GM19035 (cell line): Measurements from ENCODE around the gene CPEB1.

Source experiments
- ATAC-seq: cut with Tn5 transposase; IDR thresholded peaks from one replicate; pipeline ENCODE4 v1.9.1; 2021; ENCODE audit not compliant: unreplicated experiment

The CPEB1 gene

DNA sequence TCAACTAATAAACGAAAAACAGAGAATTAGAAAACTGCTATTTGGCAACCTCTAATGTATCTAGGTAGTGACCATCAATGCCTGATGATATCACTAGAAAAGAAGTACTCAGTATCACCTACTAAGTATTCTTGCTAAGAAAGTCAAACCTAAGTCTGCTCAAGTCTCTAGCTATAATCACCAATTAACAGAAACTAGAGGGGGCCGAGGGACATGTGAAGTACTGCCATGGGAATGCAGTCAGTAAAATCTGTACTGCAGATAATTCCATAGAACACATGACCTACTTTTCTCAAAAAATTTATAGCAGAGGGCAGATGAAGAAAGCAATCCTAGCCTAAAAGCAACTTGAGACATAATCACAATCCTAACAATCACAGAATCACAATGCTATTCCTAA lies 51.4 kb downstream of the CPEB1 start:
- ATAC-seq = no peak

GRCh38 chr15:82595203-82595602 lies 52.0 kb downstream of the CPEB1 start:
- ATAC-seq = no peak

DNA sequence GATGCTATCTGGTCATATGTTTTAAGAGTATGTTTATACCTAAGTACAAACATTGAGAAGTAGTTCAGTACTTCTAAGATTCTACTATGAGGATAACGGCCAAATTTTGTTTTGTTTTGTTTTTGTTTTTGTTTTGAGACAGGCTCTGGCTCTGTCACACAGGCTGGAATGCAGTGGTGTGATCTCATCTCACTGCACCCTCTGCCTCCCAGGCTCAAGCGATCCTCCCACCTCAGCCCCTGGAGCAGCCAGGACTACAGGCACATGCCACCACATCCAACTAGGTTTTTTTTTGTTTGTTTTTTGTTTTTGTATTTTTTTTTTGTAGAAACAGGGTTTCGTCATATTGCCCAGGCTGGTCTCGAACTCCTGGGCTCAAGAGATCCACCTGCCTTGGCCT lies 59.4 kb downstream of the CPEB1 start:
- ATAC-seq = no peak

DNA sequence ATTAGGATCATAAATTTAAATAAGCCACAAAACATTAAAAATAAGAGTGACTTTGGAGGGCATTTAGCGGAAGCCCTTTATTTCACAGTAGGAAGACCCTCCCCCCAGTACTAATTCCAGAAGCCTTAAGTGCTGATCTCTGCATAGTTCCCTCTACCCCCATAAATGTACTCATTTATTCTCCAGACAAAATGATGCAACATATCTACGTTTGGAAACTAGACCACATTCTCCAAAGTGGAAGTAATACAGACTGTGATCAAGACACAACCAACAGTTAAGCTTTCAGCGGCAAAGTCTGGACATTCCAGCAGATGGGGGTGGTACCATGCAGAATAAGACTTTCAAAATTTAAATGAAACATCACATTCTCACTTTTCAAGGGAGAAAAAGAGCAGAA lies 62.1 kb downstream of the CPEB1 start:
- no peak for ATAC-seq

GRCh38 chr15:82580713-82581112 lies 66.5 kb downstream of the CPEB1 start:
- ATAC-seq = no peak

- no peak for ATAC-seq
Observed at GRCh38 chr15:82575335-82575734, 71.8 kb downstream of the CPEB1 start.

DNA sequence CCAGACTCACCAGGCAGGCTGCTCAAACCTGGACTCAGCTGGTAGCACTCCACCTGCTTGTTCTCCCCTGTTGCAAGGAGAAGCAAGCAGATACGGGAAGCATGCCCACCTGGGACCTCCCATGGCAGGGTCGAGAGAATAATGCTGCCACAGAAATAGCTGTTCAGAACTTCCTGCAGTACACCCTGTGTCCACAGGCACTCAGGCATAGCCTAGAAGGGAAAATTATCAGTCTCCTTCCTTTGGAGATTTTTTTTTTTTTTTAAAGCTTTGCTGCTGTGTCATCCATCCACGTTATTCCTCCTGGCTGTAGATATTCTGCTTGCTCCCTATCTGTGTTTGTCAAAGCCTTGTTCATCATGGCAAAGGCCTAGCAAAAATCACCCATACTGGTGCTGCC lies 74.2 kb downstream of the CPEB1 start:
- no peak for ATAC-seq

GRCh38 chr15:82572311-82572710 lies 74.9 kb downstream of the CPEB1 start:
- no peak for ATAC-seq

- ATAC-seq = no peak
Observed at GRCh38 chr15:82571722-82572222, 75.4 kb downstream of the CPEB1 start.

GRCh38 chr15:82570721-82571508 lies 76.2 kb downstream of the CPEB1 start:
- no peak for ATAC-seq

DNA sequence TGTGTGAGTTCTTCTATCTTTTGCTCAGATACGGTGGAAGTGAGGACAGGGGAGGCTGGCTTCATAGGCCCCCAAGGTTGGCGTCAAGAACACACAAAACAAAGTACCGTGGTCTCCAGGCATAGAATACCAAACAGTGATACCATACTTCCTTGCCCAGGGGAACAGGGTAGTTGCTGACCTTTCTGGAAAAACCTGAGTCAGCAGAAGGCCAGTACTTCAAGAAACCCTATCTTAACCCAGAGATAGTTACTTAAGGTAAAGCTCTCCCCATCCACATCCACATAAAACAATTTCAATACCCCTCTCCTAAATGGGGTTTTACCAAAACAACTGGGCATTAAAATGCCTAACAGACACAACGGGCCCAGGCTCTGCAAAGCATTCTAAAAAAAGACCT lies 77.3 kb downstream of the CPEB1 start:
- ATAC-seq = no peak

DNA sequence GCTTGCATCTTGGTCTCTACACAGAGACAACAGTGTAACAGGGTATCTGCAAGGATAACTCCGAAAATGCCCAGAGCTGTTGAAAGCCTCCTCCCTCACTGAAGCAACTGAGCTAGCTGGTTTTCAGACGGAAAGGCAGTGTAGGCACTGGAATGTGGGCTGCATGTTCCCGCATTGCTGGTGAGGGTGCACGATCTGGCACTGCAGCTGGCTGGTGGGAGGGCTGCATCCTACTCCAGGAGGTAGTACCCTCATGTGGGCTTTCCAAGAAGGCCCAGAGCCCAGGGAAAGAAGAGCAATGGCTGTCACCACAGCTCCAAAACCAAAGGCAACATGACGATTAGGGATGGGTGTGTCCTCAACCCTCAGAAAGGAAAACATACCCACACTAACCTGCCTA lies 78.2 kb downstream of the CPEB1 start:
- ATAC-seq = no peak

- no peak for ATAC-seq
Observed at GRCh38 chr15:82567661-82568060, 79.5 kb downstream of the CPEB1 start.

- no peak for ATAC-seq
Observed at GRCh38 chr15:82566690-82567089, 80.5 kb downstream of the CPEB1 start.

- no peak for ATAC-seq
Observed at GRCh38 chr15:82558502-82558901, 88.7 kb downstream of the CPEB1 start.

- ATAC-seq = no peak
Observed at GRCh38 chr15:82556315-82557035, 90.7 kb downstream of the CPEB1 start.

DNA sequence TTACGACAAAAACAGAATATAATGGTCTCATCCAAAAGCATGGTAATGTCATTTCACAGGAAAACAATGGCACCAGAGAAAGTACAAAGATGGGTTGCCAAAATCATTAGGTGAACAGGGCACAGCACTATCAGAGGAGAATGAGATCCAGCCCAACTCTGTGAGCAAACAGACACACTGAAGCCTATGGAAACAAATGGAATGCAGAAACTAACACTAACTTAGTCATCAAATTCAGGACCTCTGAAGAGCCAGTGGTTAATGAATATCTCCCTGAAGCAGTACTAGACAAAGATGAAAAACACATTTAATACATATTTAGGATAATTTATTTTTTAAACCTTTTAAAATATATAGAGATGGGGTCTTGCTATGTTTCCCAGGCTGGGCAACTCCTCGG lies 92.3 kb downstream of the CPEB1 start:
- no peak for ATAC-seq

DNA sequence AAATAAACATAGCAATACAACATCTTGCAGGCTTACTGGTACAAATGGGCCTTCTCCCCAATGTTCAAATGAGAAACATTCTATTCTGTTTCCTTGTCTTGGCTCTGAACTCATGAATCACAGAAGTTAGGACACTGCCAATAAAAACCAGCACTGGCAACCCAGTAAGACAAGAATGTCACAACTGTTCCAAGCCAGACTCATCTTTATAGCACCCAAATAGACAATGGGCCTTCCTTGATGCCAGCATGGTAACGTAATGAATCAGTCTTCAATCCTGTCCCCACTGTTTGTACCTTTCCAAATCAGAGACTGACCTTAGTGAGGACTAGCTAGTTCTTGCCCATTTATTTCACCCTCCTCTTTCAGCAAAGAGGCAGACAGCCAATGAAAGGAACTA lies 92.8 kb downstream of the CPEB1 start:
- ATAC-seq = no peak

DNA sequence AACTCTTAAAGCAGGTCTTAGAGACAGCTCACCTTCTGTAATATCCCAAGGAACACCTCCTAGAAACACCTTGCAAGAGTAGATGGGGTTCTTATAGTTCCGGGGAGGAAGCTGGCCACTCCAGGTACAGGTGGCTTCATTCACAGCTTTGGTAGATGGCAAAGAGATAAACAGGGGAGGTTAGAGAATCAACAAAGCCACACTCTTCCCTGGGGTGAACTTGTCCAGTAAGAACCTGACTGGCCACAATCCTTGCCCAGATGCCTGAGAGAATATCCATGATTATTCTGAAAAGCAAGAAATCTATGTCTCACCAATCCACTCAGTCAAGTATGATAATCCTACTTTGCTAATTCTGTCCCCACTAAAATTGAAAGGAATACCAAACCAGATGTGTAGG lies 93.3 kb downstream of the CPEB1 start:
- no peak for ATAC-seq

DNA sequence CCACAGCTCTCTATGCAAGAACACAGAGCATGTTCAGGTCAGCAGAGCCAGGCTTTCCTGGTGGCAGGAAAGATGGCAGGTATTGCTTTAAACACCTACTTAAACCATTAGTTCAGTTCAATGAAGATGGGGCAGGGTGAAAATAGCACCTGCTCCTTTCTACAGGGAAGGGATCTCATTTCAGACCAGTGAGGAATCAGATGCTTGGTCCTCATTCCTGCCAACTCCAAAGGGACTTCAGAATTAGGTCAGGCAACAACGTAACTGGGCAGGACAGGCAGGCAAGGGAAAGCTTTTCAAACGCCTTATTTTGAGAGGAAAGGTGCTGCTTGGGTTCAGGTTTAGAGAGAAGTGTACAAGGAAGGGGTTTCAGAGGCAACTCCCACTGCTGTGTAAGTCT lies 94.3 kb downstream of the CPEB1 start:
- no peak for ATAC-seq

DNA sequence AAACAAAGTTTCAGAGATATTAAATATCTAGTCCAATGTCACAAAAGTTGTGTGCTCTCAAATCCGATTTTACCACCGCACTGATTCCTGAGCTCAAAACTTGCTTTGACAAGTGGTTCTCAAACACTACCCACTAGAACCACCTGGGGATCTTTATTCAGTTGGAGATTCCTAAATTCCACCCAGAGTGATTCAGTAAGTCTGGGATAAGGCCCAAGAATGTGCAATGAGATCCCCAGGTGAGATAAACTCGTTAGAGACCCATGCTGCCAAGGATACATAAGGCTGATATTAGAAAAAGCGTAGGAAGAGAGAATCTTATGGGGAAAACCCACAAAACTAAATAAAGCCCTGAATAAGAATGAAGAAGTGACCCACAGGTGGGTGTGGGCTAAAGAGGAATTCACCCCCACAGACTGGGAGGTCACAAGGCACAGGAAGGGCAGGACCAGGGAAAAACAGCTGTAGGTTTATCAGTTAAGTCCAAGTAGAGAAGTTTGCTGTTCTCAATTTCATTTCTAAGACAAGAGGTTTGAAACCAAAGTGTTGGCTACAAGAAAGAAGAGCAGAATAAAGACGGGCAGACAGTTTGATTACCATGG lies 95.4 kb downstream of the CPEB1 start:
- ATAC-seq = no peak

- ATAC-seq = no peak
Observed at GRCh38 chr15:82549199-82549665, 97.9 kb downstream of the CPEB1 start.
